GM18499 (cell line): ENCODE measurements around the gene PPP1R11.

Experiments used
- ATAC-seq: cut with Tn5 transposase; IDR thresholded peaks from one replicate; pipeline ENCODE4 v1.9.1; 2021; ENCODE audit warnings: moderate number of reproducible peaks; ENCODE audit not compliant: insufficient read depth, unreplicated experiment

Gene PPP1R11

GRCh38 chr6:30061092-30061857 is 5.7 kb upstream of the PPP1R11 start, which contains the start of gene POLR1H:
Gene POLR1H (plus strand): TSS chr6:30061265. CDS start chr6:30061525, 260 bp downstream.
- peak; percentile 66 for ATAC-seq

- ATAC-seq = no peak
Measured at GRCh38 chr6:30061858-30062458, 5.0 kb upstream of the PPP1R11 start.

GRCh38 chr6:30062471-30063178 is 4.4 kb upstream of the PPP1R11 start:
- no peak for ATAC-seq

GRCh38 chr6:30063315-30063714 is 3.7 kb upstream of the PPP1R11 start:
- no peak for ATAC-seq

- ATAC-seq = no peak
Measured at GRCh38 chr6:30066082-30066481, 916 bp upstream of the PPP1R11 start.

GRCh38 chr6:30067460-30068139 is 602 bp downstream of the PPP1R11 start:
- no peak for ATAC-seq

GRCh38 chr6:30071081-30071818 is 4.3 kb downstream of the PPP1R11 start:
- no peak for ATAC-seq

- ATAC-seq = no peak
Measured at GRCh38 chr6:30071858-30072257, 4.9 kb downstream of the PPP1R11 start.

- ATAC-seq = no peak
Measured at GRCh38 chr6:30073489-30074235, 6.7 kb downstream of the PPP1R11 start.

GRCh38 chr6:30074331-30075093 is 7.5 kb downstream of the PPP1R11 start:
- no peak for ATAC-seq

GRCh38 chr6:30075094-30075789 is 8.2 kb downstream of the PPP1R11 start, which contains the start of gene RNF39:
Gene RNF39 (minus strand): TSS chr6:30075769. CDS start chr6:30075585, 184 bp downstream.
- ATAC-seq = no peak

- ATAC-seq = no peak
Measured at GRCh38 chr6:30075790-30076732, 9.1 kb downstream of the PPP1R11 start.

- no peak for ATAC-seq
Measured at GRCh38 chr6:30077218-30077617, 10.2 kb downstream of the PPP1R11 start.

- ATAC-seq = no peak
Measured at GRCh38 chr6:30087876-30088275, 20.9 kb downstream of the PPP1R11 start.

GRCh38 chr6:30091577-30092381 is 24.8 kb downstream of the PPP1R11 start:
- ATAC-seq = no peak
